ENCODE measurements around the gene H1-8. TPM values are rescaled to one million over a fixed set of nuclear protein-coding genes. Genes with fewer than 3 reads are reported as not detected.

Gene H1-8
- total RNA-seq, 1 donor from 2014 or later, result not detected

GRCh38 chr3:129560269-129560787, 17.4 kb downstream of the H1-8 start:
- Histone ChIP-seq H3K4me1 (peaks cover 29 to 64% of the 10 kb centered on the region in 2 donors), H3K27ac (peak overlapping the region; percentile 91 to 93), H3K9me3 (no peaks in the 10 kb centered on the region), H3K4me3 (peak overlapping the region; percentile 6 to 57), H3K36me3 (peaks cover 27 to 48% of the 10 kb centered on the region in 2 donors), H3K27me3 (no peaks in the 10 kb centered on the region)
- TF ChIP-seq CTCF (IDR thresholded peaks at IDR 0.05), result no peak
- DNase-seq (ENCODE audit: low spot score in 2 of 2), result peak in 1 of 2 donors; percentile 84
- intact Hi-C loops (cut with DNase I), result loop anchor here (2.0 to 5.0 kb wide), 3 partner anchors 44 to 118 kb away; partner anchors contain the start of gene IFT122

GRCh38 chr3:129560911-129561594, 18.1 kb downstream of the H1-8 start:
- no peak for TF ChIP-seq CTCF (IDR thresholded peaks at IDR 0.05)
- intact Hi-C loops (cut with DNase I), result loop anchor here (1.0 to 5.0 kb wide), 4 partner anchors 44 to 119 kb away; partner anchors contain the start of gene IFT122
- Histone ChIP-seq H3K4me1 (peaks cover 29 to 64% of the 10 kb centered on the region in 2 donors), H3K4me3 (peak overlapping the region; percentile 6 to 57), H3K27ac (peak overlapping the region; percentile 91 to 93), H3K9me3 (no peaks in the 10 kb centered on the region), H3K27me3 (no peaks in the 10 kb centered on the region), H3K36me3 (peaks cover 33 to 52% of the 10 kb centered on the region in 2 donors)
- DNase-seq (ENCODE audit: low spot score in 2 of 2), result peak; percentile 69 to 93

GRCh38 chr3:129561619-129562248, 18.8 kb downstream of the H1-8 start:
- no peak for DNase-seq (ENCODE audit: low spot score in 2 of 2)
- Histone ChIP-seq H3K4me3 (no peak overlapping the region), H3K27me3 (no peaks in the 10 kb centered on the region), H3K36me3 (peaks cover 31 to 52% of the 10 kb centered on the region in 2 donors), H3K27ac (peak overlapping the region; percentile 91 to 93), H3K9me3 (no peaks in the 10 kb centered on the region), H3K4me1 (peaks cover 29 to 64% of the 10 kb centered on the region in 2 donors)
- TF ChIP-seq CTCF (IDR thresholded peaks at IDR 0.05), result no peak
- intact Hi-C loops (cut with DNase I), result loop anchor here (1.0 to 5.0 kb wide), 4 partner anchors 43 to 119 kb away; partner anchors contain the start of gene IFT122

GRCh38 chr3:129562803-129563202, 19.8 kb downstream of the H1-8 start:
- Histone ChIP-seq H3K4me3 (no peak overlapping the region), H3K27ac (no peak overlapping the region), H3K27me3 (no peaks in the 10 kb centered on the region), H3K36me3 (peaks cover 38 to 61% of the 10 kb centered on the region in 2 donors), H3K4me1 (peaks cover 29 to 55% of the 10 kb centered on the region in 2 donors), H3K9me3 (no peaks in the 10 kb centered on the region)
- no peak for TF ChIP-seq CTCF (IDR thresholded peaks at IDR 0.05)
- intact Hi-C loops (cut with DNase I), result loop anchor here (5.0 kb wide), 1 partner anchor 121 kb away; the partner anchor contains the start of gene IFT122
- no peak for DNase-seq (ENCODE audit: low spot score in 2 of 2)

- no peak for DNase-seq (ENCODE audit: low spot score in 2 of 2)
- peaks cover 28 to 50% of the 10 kb centered on the region in 2 donors for H3K4me1 ChIP-seq
- H3K27me3 ChIP-seq, result no peaks in the 10 kb centered on the region
- peak overlapping the region; percentile 64 to 83 for H3K27ac ChIP-seq
- intact Hi-C loops (cut with DNase I), result loop anchor here (5.0 kb wide), 1 partner anchor 121 kb away; the partner anchor contains the start of gene IFT122
- no peak for TF ChIP-seq CTCF (IDR thresholded peaks at IDR 0.05)
- H3K36me3 ChIP-seq, result peaks cover 39 to 66% of the 10 kb centered on the region in 2 donors
- no peak overlapping the region for H3K4me3 ChIP-seq
- H3K9me3 ChIP-seq, result no peaks in the 10 kb centered on the region
These were observed 20.4 kb downstream of the H1-8 start for GRCh38 chr3:129563332-129563731.
